Muscle layer of duodenum (tissue), 2 donors: ENCODE data around the gene NUF2.

Experiments
- H3K27ac ChIP-seq: one replicate; pipeline ENCODE4 v1.7.0; 2013; ENCODE audit warnings: mild to moderate bottlenecking, low read length
- H3K27me3 ChIP-seq: one replicate; pipeline ENCODE4 v1.7.0; 2013; ENCODE audit warnings: low read depth, mild to moderate bottlenecking, control low read depth, low read length
- H3K36me3 ChIP-seq, 2 donors: one replicate each; pipeline ENCODE4 v1.7.0; 2013; ENCODE audit warnings: low read length in 2 of 2, control low read depth in 1 of 2, mild to moderate bottlenecking in 1 of 2; ENCODE audit not compliant: insufficient read depth in 2 of 2, control insufficient read depth in 1 of 2
- H3K4me1 ChIP-seq, 2 donors: one replicate each; pipeline ENCODE4 v1.7.0; 2013; ENCODE audit warnings: low read length in 2 of 2, mild to moderate bottlenecking in 2 of 2, control low read depth in 1 of 2, moderate library complexity in 1 of 2; ENCODE audit not compliant: insufficient read depth in 2 of 2, control insufficient read depth in 1 of 2
- H3K4me3 ChIP-seq, 2 donors: one replicate each; pipeline ENCODE4 v1.7.0; 2013; ENCODE audit warnings: low read length in 2 of 2, low read depth in 1 of 2, mild to moderate bottlenecking in 1 of 2
- H3K9me3 ChIP-seq, 2 donors: one replicate each; pipeline ENCODE4 v1.7.0; 2013; ENCODE audit warnings: low read length in 2 of 2, control low read depth in 1 of 2, mild to moderate bottlenecking in 1 of 2; ENCODE audit not compliant: control insufficient read depth in 1 of 2
- donor health status: healthy.

The NUF2 gene

DNA sequence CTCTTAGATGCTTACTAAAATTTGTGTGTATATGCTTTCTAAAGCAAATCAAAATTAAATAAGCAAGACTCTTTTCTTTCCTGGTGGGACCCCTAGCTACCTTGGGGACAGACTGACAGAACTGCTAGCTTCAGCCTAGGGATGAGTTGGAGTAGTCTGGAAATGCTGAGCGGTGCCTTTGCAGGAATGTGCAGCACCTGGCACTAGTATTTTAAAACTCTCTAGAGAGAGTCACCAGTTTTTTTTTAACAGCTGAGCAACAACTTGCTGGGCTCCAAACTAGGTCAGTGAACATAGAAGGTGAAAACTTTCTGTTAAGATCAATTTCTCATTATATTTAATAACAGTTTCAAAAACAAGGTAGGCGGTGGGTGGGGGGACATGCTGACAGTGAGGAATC lies 56.8 kb downstream of the NUF2 start:
- Histone ChIP-seq H3K4me3 (no peak overlapping the region), H3K36me3 (no peaks in the 10 kb centered on the region), H3K4me1 (peaks cover 0 to 18% of the 10 kb centered on the region in 2 donors), H3K27ac (no peak overlapping the region), H3K27me3 (no peaks in the 10 kb centered on the region), H3K9me3 (no peaks in the 10 kb centered on the region)

DNA sequence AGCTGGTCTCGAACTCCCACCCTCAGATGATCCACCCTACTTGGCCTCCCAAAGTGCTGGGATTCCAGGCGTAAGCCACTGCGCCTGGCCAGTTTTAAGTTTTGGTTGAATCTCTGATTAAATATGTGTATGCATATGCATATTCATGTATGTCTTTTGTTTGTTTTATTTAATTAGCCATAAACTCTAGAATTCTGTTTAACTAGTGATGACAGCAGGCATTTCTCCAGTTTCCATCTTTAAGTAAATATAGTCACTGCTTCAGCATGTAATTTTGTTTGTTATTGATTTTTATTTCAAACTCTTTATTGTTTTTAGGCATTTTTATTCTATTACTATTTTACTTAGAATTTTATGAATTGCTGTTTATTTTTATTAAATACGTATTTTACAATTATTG lies 58.0 kb downstream of the NUF2 start:
- Histone ChIP-seq H3K36me3 (no peaks in the 10 kb centered on the region), H3K27me3 (no peaks in the 10 kb centered on the region), H3K9me3 (no peaks in the 10 kb centered on the region), H3K4me3 (no peak overlapping the region), H3K4me1 (peaks cover 0 to 18% of the 10 kb centered on the region in 2 donors), H3K27ac (no peak overlapping the region)

DNA sequence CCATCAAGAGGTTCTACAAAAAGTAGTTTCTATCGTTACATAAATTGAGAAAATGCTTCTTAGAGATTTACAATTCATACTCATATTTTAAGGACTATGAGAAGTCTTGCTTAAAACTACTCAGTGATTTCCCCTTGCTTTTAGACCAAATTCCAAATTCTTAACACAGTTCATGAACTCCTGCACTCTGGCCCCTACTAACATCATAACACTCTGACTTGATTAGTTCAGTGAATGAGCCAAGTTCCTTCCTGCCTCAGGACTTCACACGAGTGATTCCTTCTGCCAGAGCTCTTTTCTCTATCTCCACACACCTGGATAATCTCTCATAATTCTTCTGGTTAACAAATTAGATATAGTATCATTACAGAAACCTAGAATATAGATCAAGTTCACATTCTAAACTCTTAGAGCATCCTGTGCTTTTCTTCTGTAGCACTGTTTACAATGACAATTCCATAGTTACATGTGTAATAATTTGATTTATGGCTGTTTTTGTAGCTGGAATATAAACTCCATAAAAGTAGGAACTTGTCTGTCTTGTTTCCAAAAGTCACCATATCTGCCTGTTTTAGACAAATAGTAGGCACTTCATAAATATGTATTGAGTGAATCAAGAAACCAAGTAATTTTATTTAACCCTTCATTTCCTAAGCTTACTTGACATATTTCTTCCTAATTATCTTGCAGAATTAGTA lies 59.9 kb downstream of the NUF2 start:
- H3K4me1 ChIP-seq, result peaks cover 0 to 18% of the 10 kb centered on the region in 2 donors
- no peaks in the 10 kb centered on the region for H3K27me3 ChIP-seq
- no peak overlapping the region for H3K4me3 ChIP-seq
- no peaks in the 10 kb centered on the region for H3K36me3 ChIP-seq
- no peaks in the 10 kb centered on the region for H3K9me3 ChIP-seq
- no peak overlapping the region for H3K27ac ChIP-seq

DNA sequence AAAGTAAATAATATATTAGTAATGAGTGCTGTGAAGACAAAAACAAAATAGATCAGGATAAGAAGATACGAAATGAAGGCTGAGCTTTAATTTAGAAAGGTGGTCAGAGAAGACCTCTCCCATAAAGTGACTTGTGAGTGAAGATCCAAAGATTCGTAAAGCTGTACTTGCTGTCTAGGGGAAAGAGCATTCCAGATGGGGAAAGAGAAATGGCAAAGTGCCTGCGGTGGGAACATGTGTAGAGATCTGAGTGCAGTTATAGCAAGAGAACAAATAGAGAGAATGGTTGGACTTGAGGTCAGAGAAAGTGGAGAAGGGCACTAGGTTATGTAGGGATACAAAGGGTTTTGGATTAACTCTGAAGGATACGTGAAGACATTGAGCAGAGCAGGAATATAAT lies 60.6 kb downstream of the NUF2 start:
- Histone ChIP-seq H3K4me3 (no peak overlapping the region), H3K36me3 (no peaks in the 10 kb centered on the region), H3K4me1 (peaks cover 0 to 18% of the 10 kb centered on the region in 2 donors), H3K9me3 (no peaks in the 10 kb centered on the region), H3K27ac (no peak overlapping the region), H3K27me3 (no peaks in the 10 kb centered on the region)

GRCh38 chr1:163387146-163387545 lies 65.4 kb downstream of the NUF2 start:
- no peaks in the 10 kb centered on the region for H3K9me3 ChIP-seq
- H3K27me3 ChIP-seq, result no peaks in the 10 kb centered on the region
- no peak overlapping the region for H3K27ac ChIP-seq
- no peaks in the 10 kb centered on the region for H3K36me3 ChIP-seq
- peaks cover 0 to 4% of the 10 kb centered on the region in 2 donors for H3K4me1 ChIP-seq
- H3K4me3 ChIP-seq, result no peak overlapping the region

DNA sequence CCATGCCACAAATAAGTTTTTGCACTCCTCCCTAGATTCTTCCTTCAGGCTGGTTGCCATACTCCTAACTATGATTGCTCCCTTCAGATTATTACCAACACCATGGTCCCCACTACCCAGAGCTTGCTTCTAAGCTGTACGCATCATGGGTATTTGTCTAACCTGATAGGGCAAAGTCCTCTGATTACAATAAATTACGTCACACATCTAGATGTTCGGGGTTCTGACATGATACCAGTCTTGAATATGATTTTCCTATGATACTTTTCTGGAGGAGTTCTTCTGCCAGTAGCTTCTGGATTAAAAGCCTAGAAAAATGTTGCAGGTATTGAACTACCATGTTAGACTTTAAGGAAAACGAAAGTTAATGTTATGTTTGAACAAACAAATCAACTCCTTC lies 67.2 kb downstream of the NUF2 start:
- no peaks in the 10 kb centered on the region for H3K4me1 ChIP-seq
- no peak overlapping the region for H3K27ac ChIP-seq
- no peak overlapping the region for H3K4me3 ChIP-seq
- H3K27me3 ChIP-seq, result no peaks in the 10 kb centered on the region
- H3K36me3 ChIP-seq, result no peaks in the 10 kb centered on the region
- H3K9me3 ChIP-seq, result no peaks in the 10 kb centered on the region

DNA sequence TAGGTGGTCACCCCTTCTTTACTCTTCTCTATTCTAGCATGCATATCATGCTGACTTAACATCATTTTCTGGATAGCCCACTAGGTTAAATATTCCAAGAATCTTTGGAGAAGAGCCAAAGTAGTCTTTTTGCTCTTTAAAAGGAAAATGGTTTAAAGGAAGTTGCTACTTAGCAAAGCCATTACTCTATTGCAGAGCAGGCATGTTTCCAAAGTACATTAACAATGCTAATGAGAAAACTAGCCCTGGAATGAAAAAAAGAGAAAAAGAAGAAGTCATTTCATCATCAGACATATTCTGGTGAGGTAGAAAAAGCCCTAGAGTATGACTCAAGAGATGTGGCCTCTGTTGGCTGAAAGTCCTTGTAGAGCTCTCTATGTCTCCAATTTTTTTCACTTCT lies 74.0 kb downstream of the NUF2 start:
- Histone ChIP-seq H3K4me3 (no peak overlapping the region), H3K27ac (no peak overlapping the region), H3K27me3 (no peaks in the 10 kb centered on the region), H3K9me3 (no peaks in the 10 kb centered on the region), H3K36me3 (no peaks in the 10 kb centered on the region), H3K4me1 (peaks cover 0 to 4% of the 10 kb centered on the region in 2 donors)

- H3K9me3 ChIP-seq, result no peaks in the 10 kb centered on the region
- H3K4me3 ChIP-seq, result no peak overlapping the region
- H3K4me1 ChIP-seq, result peaks cover 0 to 4% of the 10 kb centered on the region in 2 donors
- H3K27me3 ChIP-seq, result no peaks in the 10 kb centered on the region
- H3K27ac ChIP-seq, result no peak overlapping the region
- H3K36me3 ChIP-seq, result no peaks in the 10 kb centered on the region
These were observed 75.9 kb downstream of the NUF2 start for GRCh38 chr1:163397451-163398200.

GRCh38 chr1:163399001-163399400 lies 77.2 kb downstream of the NUF2 start:
- H3K4me3 ChIP-seq, result no peak overlapping the region
- peaks cover 0 to 4% of the 10 kb centered on the region in 2 donors for H3K4me1 ChIP-seq
- H3K27ac ChIP-seq, result no peak overlapping the region
- no peaks in the 10 kb centered on the region for H3K27me3 ChIP-seq
- no peaks in the 10 kb centered on the region for H3K9me3 ChIP-seq
- no peaks in the 10 kb centered on the region for H3K36me3 ChIP-seq

DNA sequence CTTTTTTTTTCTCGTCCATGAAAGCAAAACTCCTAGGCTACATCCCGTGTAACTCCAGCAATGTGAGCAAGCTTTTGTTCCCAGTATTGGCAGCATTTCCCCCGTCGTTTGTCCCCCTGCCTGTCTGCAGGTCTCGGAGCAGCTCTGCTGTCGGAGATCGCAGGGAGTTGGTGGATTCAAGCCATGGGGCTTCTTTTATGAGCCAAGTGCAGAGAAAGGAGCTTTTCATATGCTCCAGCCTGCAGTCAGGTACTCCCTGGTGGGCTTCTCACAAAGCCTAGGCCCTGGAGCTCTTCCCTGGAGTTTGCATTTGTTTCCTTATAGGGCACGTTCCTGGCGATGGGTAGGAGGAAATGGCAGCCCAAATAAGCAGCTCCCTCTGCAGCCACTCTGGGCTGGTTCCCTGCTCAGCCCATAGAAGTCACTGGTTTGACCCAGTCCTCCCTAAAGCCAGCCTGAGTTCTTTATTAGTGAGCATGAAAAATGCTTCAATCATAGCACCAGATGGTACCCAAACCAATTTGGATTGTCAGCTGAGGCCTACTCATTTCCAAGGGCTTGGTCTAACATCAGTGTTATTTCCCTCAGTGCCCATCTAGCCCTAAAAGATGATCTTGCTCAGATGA lies 78.3 kb downstream of the NUF2 start:
- Histone ChIP-seq H3K27me3 (no peaks in the 10 kb centered on the region), H3K4me3 (no peak overlapping the region), H3K4me1 (peaks cover 0 to 4% of the 10 kb centered on the region in 2 donors), H3K27ac (no peak overlapping the region), H3K36me3 (no peaks in the 10 kb centered on the region), H3K9me3 (no peaks in the 10 kb centered on the region)

GRCh38 chr1:163401211-163401610 lies 79.5 kb downstream of the NUF2 start:
- Histone ChIP-seq H3K27ac (no peak overlapping the region), H3K27me3 (no peaks in the 10 kb centered on the region), H3K4me1 (peaks cover 0 to 4% of the 10 kb centered on the region in 2 donors), H3K4me3 (no peak overlapping the region), H3K36me3 (no peaks in the 10 kb centered on the region), H3K9me3 (no peaks in the 10 kb centered on the region)
